ENCODE data around the gene SRGAP2C.
"Not testable (repeated sequence)": the region's sequence is repeated elsewhere in the genome, so short reads cannot be mapped to it uniquely, and the experiment has no call there.

Gene SRGAP2C

GRCh38 chr1:121185140-121185708, 449 bp downstream of the SRGAP2C start:
- not testable (repeated sequence) for DNase-seq (ENCODE audit: insufficient read length, low spot score); FAIRE-seq

GRCh38 chr1:121186191-121186590, 1.4 kb downstream of the SRGAP2C start:
- not testable (repeated sequence) for FAIRE-seq; DNase-seq (ENCODE audit: insufficient read length, low spot score)

GRCh38 chr1:121187914-121188313, 3.1 kb downstream of the SRGAP2C start:
- DNase-seq (ENCODE audit: insufficient read length, low spot score); FAIRE-seq: not testable (repeated sequence)

GRCh38 chr1:121192512-121192911, 7.7 kb downstream of the SRGAP2C start:
- not testable (repeated sequence) for FAIRE-seq; DNase-seq (ENCODE audit: insufficient read length, low spot score)

GRCh38 chr1:121197095-121197882, 12.5 kb downstream of the SRGAP2C start:
- not testable (repeated sequence) for DNase-seq (ENCODE audit: insufficient read length, low spot score); FAIRE-seq

GRCh38 chr1:121199763-121200162, 15.0 kb downstream of the SRGAP2C start:
- not testable (repeated sequence) for FAIRE-seq; DNase-seq (ENCODE audit: insufficient read length, low spot score)

- not testable (repeated sequence) for DNase-seq (ENCODE audit: insufficient read length, low spot score); FAIRE-seq
Measured at GRCh38 chr1:121200232-121200631, 15.5 kb downstream of the SRGAP2C start.

GRCh38 chr1:121200985-121201981, 16.5 kb downstream of the SRGAP2C start:
- DNase-seq (ENCODE audit: insufficient read length, low spot score); FAIRE-seq: not testable (repeated sequence)

GRCh38 chr1:121202986-121203385, 18.2 kb downstream of the SRGAP2C start:
- not testable (repeated sequence) for FAIRE-seq; DNase-seq (ENCODE audit: insufficient read length, low spot score)

- DNase-seq (ENCODE audit: insufficient read length, low spot score): not testable (repeated sequence)
Measured at GRCh38 chr1:121205786-121206711, 21.3 kb downstream of the SRGAP2C start.

GRCh38 chr1:121207328-121207727, 22.6 kb downstream of the SRGAP2C start:
- not testable (repeated sequence) for FAIRE-seq

More at GRCh38 chr1:121205786-121206711, 21.3 kb downstream of the SRGAP2C start:
- not testable (repeated sequence) for FAIRE-seq

GRCh38 chr1:121208375-121208774, 23.6 kb downstream of the SRGAP2C start:
- FAIRE-seq; DNase-seq (ENCODE audit: insufficient read length, low spot score): not testable (repeated sequence)

More at GRCh38 chr1:121207328-121207727, 22.6 kb downstream of the SRGAP2C start:
- not testable (repeated sequence) for DNase-seq (ENCODE audit: insufficient read length, low spot score)

- not testable (repeated sequence) for DNase-seq (ENCODE audit: insufficient read length, low spot score); FAIRE-seq
Measured at GRCh38 chr1:121210778-121211177, 26.0 kb downstream of the SRGAP2C start.

- not testable (repeated sequence) for FAIRE-seq; DNase-seq (ENCODE audit: insufficient read length, low spot score)
Measured at GRCh38 chr1:121213491-121213890, 28.7 kb downstream of the SRGAP2C start.

GRCh38 chr1:121214544-121215156, 29.9 kb downstream of the SRGAP2C start:
- FAIRE-seq; DNase-seq (ENCODE audit: insufficient read length, low spot score): not testable (repeated sequence)

GRCh38 chr1:121215699-121216417, 31.1 kb downstream of the SRGAP2C start:
- FAIRE-seq; DNase-seq (ENCODE audit: insufficient read length, low spot score): not testable (repeated sequence)

- FAIRE-seq; DNase-seq (ENCODE audit: insufficient read length, low spot score): not testable (repeated sequence)
Measured at GRCh38 chr1:121216676-121217075, 31.9 kb downstream of the SRGAP2C start.

GRCh38 chr1:121221770-121222169, 37.0 kb downstream of the SRGAP2C start:
- not testable (repeated sequence) for DNase-seq (ENCODE audit: insufficient read length, low spot score); FAIRE-seq
